SK-N-MC (cell line): ENCODE measurements around the gene SMAD3.

Source experiments
- DNase-seq: peaks from one replicate; pipeline ENCODE4 v3.0.0-alpha.2; 2011; ENCODE audit warnings: low read depth, low spot score
- H3K27ac ChIP-seq: fragments of 200-600 bp; sonication (generic); 2 replicates; pipeline ENCODE4 v1.5.1; 2016; ENCODE audit warnings: mixed run types
- H3K36me3 ChIP-seq: fragments of 200-600 bp; sonication (generic); 2 replicates; pipeline ENCODE4 v1.6.1; 2017; ENCODE audit warnings: antibody characterized with exemption, low read length, mixed read lengths; ENCODE audit not compliant: insufficient read depth
- H3K4me3 ChIP-seq: fragments of 200-600 bp; sonication (generic); 2 replicates; pipeline ENCODE4 v1.5.1; 2016
- H3K9ac ChIP-seq: fragments of 200-600 bp; sonication (generic); 2 replicates; pipeline ENCODE4 v1.8.0; 2017; ENCODE audit warnings: mixed run types, mixed read lengths; ENCODE audit not compliant: insufficient read length
- H3K9me3 ChIP-seq: fragments of 200-600 bp; sonication (generic); 2 replicates; pipeline ENCODE4 v1.6.1; 2017; ENCODE audit warnings: low read depth, mild to moderate bottlenecking, antibody characterized with exemption, low read length, moderate library complexity, mixed read lengths
- EZH2 ChIP-seq: fragments of 200-600 bp; sonication (generic); IDR thresholded peaks from one replicate; pipeline ENCODE4 v1.6.1; 2017; ENCODE audit warnings: antibody characterized with exemption
- FOXP2 ChIP-seq: optimal IDR thresholded peaks from 2 replicates; pipeline ENCODE3; 2011; ENCODE audit warnings: mild to moderate bottlenecking, moderate library complexity; ENCODE audit not compliant: insufficient read depth; ENCODE audit errors: extremely low read length, control extremely low read depth
- POLR2AphosphoS5 ChIP-seq: IDR thresholded peaks from 2 replicates; pipeline ENCODE4 v1.6.1; 2012; ENCODE audit warnings: mild to moderate bottlenecking, low read depth, low read length, borderline replicate concordance

Gene SMAD3

GRCh38 chr15:67207555-67208207 is 142.3 kb downstream of the SMAD3 start:
- Histone ChIP-seq H3K9me3 (no peaks in the 10 kb centered on the region), H3K36me3 (peaks cover 23% of the 10 kb centered on the region), H3K9ac (no peak overlapping the region), H3K27ac (no peak overlapping the region), H3K4me3 (no peak overlapping the region)
- TF ChIP-seq POLR2AphosphoS5 (no peak), FOXP2 (no peak), EZH2 (no peak)
- no peak for DNase-seq

- H3K9ac ChIP-seq: no peak overlapping the region
- no peak for DNase-seq
- H3K4me3 ChIP-seq: no peak overlapping the region
- H3K9me3 ChIP-seq: no peaks in the 10 kb centered on the region
- no peak for TF ChIP-seq EZH2
- TF ChIP-seq FOXP2: no peak
- no peak for TF ChIP-seq POLR2AphosphoS5
- peaks cover 23% of the 10 kb centered on the region for H3K36me3 ChIP-seq
- no peak overlapping the region for H3K27ac ChIP-seq
Observed at GRCh38 chr15:67208396-67208795, 143.0 kb downstream of the SMAD3 start.

- Histone ChIP-seq H3K9ac (no peak overlapping the region), H3K36me3 (peaks cover 23% of the 10 kb centered on the region), H3K27ac (no peak overlapping the region), H3K4me3 (no peak overlapping the region), H3K9me3 (no peaks in the 10 kb centered on the region)
- no peak for DNase-seq
- TF ChIP-seq FOXP2 (no peak), EZH2 (no peak), POLR2AphosphoS5 (no peak)
Observed at GRCh38 chr15:67210555-67211168, 145.3 kb downstream of the SMAD3 start.

GRCh38 chr15:67212684-67213367 is 147.4 kb downstream of the SMAD3 start:
- no peak for DNase-seq
- no peaks in the 10 kb centered on the region for H3K9me3 ChIP-seq

GRCh38 chr15:67215102-67215501 is 149.7 kb downstream of the SMAD3 start:
- no peak overlapping the region for H3K4me3 ChIP-seq
- H3K27ac ChIP-seq: no peak overlapping the region
- no peaks in the 10 kb centered on the region for H3K9me3 ChIP-seq
- TF ChIP-seq EZH2 (no peak), POLR2AphosphoS5 (no peak), FOXP2 (no peak)
- DNase-seq: no peak
- no peak overlapping the region for H3K9ac ChIP-seq
- H3K36me3 ChIP-seq: no peaks in the 10 kb centered on the region

More at GRCh38 chr15:67212684-67213367, 147.4 kb downstream of the SMAD3 start:
- TF ChIP-seq EZH2 (no peak), POLR2AphosphoS5 (no peak), FOXP2 (no peak)
- H3K36me3 ChIP-seq: peaks cover 17% of the 10 kb centered on the region
- H3K4me3 ChIP-seq: no peak overlapping the region
- no peak overlapping the region for H3K27ac ChIP-seq
- H3K9ac ChIP-seq: no peak overlapping the region

GRCh38 chr15:67216859-67217258 is 151.5 kb downstream of the SMAD3 start:
- H3K9ac ChIP-seq: no peak overlapping the region
- H3K27ac ChIP-seq: no peak overlapping the region
- H3K36me3 ChIP-seq: no peaks in the 10 kb centered on the region
- no peak overlapping the region for H3K4me3 ChIP-seq
- TF ChIP-seq POLR2AphosphoS5: no peak
- no peaks in the 10 kb centered on the region for H3K9me3 ChIP-seq
- DNase-seq: no peak

- Histone ChIP-seq H3K9me3 (no peaks in the 10 kb centered on the region), H3K27ac (no peak overlapping the region), H3K4me3 (no peak overlapping the region), H3K36me3 (no peaks in the 10 kb centered on the region), H3K9ac (no peak overlapping the region)
- DNase-seq: no peak
- no peak for TF ChIP-seq FOXP2
- no peak for TF ChIP-seq EZH2
- TF ChIP-seq POLR2AphosphoS5: no peak
Observed at GRCh38 chr15:67218428-67218827, 153.0 kb downstream of the SMAD3 start.

- Histone ChIP-seq H3K27ac (no peak overlapping the region), H3K4me3 (no peak overlapping the region), H3K9ac (no peak overlapping the region), H3K36me3 (no peaks in the 10 kb centered on the region), H3K9me3 (no peaks in the 10 kb centered on the region)
- no peak for TF ChIP-seq FOXP2
- TF ChIP-seq POLR2AphosphoS5: no peak
- no peak for TF ChIP-seq EZH2
- DNase-seq: no peak
Observed at GRCh38 chr15:67219288-67219687, 153.9 kb downstream of the SMAD3 start.

- Histone ChIP-seq H3K4me3 (no peak overlapping the region), H3K9ac (no peak overlapping the region), H3K9me3 (no peaks in the 10 kb centered on the region), H3K36me3 (no peaks in the 10 kb centered on the region), H3K27ac (no peak overlapping the region)
- TF ChIP-seq FOXP2 (no peak), EZH2 (no peak), POLR2AphosphoS5 (no peak)
- DNase-seq: no peak
Observed at GRCh38 chr15:67224889-67225288, 159.5 kb downstream of the SMAD3 start.
